ENCODE measurements around the gene PDLIM4.

The PDLIM4 gene

DNA sequence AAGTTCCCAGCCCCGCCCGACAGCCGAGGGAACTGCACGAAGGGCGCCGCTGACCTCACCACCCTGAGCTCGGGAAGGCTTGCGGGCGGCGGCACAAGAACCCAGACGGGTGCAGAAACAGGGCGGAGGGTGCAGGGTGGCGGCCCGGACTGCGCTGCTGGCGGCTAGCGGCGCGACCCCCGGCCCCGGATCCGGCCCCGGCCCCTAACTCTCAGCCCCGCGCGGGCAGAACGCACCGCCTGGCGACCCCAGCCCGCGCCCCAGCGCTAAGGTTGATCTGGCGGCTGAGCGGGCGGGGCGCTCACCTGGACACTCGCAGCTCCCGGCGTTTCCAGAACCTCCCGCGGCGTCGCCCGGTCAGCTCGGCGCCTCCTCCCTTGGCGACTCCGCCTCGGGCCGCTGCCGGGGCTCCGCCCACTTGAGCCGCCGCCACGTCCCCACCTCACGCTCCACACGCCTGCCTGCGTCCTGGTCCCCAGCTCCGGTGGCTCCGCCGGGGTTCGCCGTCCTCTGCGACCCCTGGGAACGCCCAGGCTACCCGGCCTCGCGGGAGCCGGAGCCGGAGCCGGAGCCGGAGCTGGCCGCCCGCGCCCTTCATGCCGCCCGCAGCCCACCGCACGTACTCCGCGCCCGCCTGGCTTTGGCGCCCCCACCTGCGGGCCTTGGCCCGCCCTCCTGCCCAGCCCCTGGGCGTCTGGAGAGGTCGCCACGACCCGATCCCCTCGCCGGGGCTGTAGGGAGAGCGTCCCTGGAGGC lies 29.8 kb upstream of the PDLIM4 start, which contains the start of gene P4HA2:
Gene P4HA2, minus strand, starts transcription at position 369 of the 756 bp plus-strand sequence. CDS start 9,227 bp downstream, outside the sequence.
- no peak for FAIRE-seq

GRCh38 chr5:132228241-132229035 lies 29.1 kb upstream of the PDLIM4 start:
- no peak for FAIRE-seq

- no peak for FAIRE-seq
Measured at GRCh38 chr5:132229236-132229635, 28.3 kb upstream of the PDLIM4 start.

GRCh38 chr5:132230871-132231270 lies 26.6 kb upstream of the PDLIM4 start:
- no peak for FAIRE-seq

GRCh38 chr5:132232465-132232864 lies 25.0 kb upstream of the PDLIM4 start:
- no peak for FAIRE-seq

DNA sequence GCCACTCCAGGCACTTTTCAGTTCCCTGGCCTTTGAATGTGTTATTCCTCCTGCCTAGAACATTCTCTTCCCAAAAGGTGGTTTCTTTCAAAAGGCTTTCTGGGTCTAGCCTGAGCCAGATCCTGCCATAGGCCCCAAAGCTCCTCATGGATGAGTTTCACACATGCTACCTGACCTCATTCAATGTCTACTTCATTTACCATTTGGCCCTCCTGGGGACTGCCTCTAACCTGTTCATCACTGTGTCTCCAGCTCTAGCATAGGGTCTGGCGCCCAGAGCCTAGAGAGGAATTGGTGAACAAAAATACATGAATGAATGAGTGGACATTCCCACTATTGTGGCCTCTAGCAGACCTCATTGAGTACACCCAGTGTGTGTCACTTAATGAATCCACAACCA lies 24.4 kb upstream of the PDLIM4 start:
- FAIRE-seq = no peak

DNA sequence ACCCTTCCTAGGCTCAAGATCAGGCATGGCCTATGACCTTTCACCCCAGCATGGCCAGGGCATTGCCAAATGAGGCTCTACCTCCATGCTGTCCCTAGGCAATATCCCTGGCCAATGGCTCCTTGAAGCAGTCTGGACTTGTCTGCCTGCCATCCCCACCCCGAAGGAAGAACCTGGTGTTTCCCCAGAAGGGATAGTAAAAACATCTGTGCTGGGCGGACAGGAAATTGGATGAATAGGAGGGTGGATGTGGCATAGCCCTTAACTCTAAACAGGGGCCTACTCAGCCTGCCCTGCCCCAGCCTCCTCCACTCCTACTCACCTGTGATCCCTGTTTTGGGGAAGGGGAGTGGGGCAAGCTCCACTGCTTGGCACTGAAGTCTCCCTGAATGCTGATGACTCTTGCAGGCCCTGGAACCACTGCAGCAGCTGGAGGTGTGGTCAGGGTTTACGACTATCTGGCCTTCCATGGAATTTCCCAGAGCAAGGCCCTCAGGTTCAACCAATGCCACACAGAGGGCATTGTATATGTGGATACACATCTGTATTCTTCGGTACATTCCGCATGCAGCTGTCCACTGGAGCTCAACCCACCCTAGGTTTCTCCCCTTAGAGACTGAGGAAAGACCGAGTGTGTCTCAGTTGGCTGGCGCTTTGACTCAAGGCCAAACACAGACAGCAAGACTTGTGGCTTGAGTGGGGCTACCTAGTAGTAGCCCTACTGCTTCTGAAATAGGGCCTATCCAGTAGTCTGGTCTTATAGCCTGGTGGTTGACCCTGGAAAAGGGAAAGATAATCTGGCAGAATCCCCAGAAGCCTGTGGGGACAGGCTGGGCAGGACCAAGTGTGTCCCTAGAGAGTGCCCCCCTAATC lies 23.4 kb upstream of the PDLIM4 start:
- no peak for FAIRE-seq

DNA sequence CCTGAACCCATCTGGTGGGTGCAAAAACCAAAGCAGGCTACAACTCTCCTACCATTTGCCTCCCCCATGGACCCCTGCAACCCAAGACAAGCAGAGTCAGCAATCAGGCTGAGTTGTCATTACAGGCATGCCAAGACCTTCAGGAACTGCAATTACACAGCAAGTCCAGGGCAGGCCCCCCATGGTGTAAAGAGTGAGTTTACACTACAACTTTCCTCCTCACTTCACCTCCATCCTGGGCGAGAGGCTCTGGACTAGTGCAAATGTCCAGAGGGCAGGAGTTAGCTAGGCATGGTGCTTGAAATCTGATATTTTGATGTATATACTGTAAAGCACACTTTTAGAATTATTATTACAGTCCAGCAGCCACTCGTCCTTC lies 22.8 kb upstream of the PDLIM4 start:
- FAIRE-seq = no peak

GRCh38 chr5:132235340-132235739 lies 22.2 kb upstream of the PDLIM4 start:
- FAIRE-seq = no peak

DNA sequence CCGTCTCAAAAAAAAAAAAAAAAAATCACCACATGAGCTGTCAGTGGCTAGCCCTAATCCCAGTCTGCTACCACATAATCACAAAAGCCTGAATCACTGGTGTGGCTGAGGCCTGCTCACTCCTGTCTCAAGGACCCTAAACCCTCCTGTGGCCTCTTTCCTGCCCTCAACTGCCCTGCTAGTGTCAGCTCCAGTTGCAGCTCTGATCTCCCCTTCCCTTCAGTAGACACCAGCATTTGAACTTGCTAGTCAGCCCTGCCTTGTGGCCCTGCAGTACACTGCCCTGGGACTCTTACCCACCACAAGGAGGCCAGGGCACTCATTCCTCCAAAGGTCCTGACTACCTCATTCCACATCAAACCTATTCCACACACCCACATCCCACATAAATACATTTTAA lies 20.4 kb upstream of the PDLIM4 start:
- FAIRE-seq = no peak

DNA sequence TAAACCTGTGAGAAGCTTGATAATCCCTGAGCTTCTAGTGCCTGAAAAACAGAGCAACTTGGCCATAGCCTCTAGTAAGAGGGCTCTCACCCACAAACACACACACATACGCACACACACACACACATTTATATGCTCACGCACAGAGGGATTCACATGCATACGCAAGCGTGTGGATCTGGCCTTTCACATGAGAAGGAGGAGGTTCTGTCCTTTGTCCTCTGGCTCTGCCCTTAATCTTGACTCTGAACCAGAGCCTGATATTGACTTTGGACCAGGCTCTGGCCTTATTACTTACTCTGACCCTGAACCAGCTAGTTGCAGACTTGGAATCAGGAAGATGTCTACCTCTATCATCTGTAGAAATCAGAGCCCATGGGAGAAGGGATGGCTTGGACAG lies 19.8 kb upstream of the PDLIM4 start:
- FAIRE-seq = no peak

DNA sequence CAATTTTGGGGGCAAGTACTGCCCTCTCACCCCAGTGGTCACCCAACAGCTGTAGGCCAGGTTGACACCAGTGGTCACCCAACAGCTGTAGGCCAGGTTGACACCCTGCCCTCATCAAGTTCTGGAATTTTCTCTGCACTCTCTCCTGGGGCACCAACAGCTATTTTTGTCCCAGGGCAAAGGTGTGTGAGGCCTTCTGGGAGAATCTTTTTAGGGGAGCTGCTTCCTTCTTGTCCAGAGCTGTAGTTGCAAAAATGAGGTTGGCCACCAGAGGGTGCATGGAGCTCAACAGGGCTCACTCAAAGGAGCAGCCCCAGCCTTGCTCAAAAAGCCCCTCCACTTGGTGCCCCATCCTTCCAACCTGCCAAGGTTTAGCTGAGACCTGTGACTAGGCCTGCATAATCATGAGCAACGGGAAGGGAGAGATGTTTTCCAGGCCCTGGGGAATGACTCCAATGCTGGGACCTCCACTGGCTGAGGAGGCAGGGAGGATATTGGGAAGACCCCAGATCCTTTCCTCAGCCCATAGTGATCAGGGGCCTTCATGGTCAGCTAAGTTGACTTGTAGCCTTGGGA lies 19.2 kb upstream of the PDLIM4 start:
- no peak for FAIRE-seq

- no peak for FAIRE-seq
Measured at GRCh38 chr5:132238901-132239500, 18.5 kb upstream of the PDLIM4 start.

GRCh38 chr5:132239776-132240175 lies 17.7 kb upstream of the PDLIM4 start:
- no peak for FAIRE-seq

DNA sequence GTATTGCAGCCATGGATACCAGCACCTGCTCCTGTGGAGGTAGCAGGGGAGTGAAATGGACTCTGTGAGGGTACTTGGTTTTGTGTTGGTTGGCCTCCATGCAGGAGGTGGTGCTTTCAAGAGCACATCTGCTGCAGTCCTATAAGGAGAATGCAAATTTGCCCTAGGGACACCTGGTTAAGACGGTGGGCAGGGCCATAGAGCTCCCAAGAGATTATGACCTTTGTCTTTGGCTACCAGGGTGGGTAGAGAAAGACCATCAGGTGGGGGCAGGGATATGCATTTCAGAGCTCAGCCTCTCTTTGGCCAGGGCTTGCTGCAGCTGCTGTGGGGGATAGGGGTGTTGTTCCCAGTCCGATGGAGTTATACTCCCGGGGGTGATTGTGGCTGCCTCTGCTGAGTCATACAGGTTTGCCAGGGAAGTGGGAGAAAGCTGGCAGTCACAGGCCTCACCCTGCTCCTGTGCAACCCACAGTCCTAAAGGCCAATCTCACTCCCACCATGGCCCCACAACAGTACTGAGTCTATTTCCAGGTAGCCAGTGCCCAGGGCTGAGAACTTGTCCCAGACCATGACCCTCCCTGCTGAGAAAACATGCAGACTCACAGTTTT lies 14.0 kb upstream of the PDLIM4 start:
- no peak for FAIRE-seq

DNA sequence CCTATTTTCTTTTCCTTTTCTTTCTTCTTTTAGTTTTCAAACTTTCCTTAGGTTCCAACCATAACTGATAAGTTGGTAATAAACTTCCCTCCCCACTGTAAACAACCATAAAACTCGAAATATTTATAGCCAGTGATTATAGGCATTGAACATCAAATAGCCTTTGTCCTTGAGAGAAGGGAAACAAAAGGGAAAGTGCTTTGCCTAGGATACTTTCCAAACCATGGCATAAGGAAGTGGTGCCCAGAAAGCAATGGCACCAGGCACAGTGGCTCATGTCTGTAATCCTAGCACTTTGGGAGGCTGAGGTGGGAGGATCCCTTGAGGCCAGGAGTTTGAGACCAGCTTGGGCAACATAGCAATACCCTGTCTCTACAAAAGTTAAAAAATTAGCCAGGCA lies 11.9 kb upstream of the PDLIM4 start:
- FAIRE-seq = no peak

GRCh38 chr5:132246806-132247205 lies 10.7 kb upstream of the PDLIM4 start:
- FAIRE-seq = no peak

DNA sequence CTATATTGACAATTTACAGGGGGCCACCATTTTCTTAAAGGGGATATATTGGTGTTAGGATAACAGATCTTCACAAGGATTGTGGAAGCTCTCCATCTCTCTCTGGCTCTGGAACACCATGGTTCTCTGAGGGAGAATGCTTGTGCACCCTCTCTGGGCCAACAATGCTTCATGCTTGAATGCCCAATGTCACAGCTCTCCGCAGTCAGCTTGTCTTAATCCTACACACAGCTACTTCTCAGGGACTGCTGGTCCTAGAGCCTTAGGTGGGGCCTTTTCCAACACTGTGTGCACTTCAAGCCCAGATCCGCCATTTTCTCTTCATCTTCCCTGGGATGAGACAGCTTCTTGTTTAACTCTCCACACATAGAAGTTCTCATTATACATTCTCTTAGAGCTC lies 6.9 kb upstream of the PDLIM4 start:
- FAIRE-seq = no peak

DNA sequence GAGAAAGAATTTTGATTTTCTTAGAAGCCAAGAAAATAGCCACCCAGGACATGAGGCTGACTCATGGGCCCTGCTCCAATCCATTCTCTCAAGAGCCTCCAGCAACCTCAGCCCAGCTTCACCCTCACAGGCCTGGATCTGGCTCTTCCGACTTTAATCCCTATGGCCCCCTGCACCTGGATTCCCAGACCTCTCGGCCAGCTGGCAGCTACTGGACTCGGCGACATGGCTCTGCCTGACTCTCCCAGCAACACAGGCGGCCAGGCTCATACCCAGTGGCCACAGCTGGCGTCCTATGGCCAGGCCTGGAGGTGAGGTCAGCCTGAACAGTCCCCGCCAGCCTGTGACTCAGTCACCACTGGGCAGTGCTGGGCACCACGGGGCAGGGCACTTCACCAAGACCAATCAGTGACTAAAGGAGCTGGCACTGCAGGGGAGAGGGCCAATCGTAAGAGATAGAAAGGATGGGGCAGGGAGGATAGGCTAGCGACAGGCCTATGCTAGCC lies 6.2 kb upstream of the PDLIM4 start:
- no peak for FAIRE-seq

- no peak for FAIRE-seq
Measured at GRCh38 chr5:132253008-132253441, 4.5 kb upstream of the PDLIM4 start.

GRCh38 chr5:132253452-132254320 lies 3.8 kb upstream of the PDLIM4 start:
- no peak for FAIRE-seq
